Measurements from ENCODE around the gene PRM2.
"Not testable (repeated sequence)": the region's sequence is repeated elsewhere in the genome, so short reads cannot be mapped to it uniquely, and the experiment has no call there.

The PRM2 gene

DNA sequence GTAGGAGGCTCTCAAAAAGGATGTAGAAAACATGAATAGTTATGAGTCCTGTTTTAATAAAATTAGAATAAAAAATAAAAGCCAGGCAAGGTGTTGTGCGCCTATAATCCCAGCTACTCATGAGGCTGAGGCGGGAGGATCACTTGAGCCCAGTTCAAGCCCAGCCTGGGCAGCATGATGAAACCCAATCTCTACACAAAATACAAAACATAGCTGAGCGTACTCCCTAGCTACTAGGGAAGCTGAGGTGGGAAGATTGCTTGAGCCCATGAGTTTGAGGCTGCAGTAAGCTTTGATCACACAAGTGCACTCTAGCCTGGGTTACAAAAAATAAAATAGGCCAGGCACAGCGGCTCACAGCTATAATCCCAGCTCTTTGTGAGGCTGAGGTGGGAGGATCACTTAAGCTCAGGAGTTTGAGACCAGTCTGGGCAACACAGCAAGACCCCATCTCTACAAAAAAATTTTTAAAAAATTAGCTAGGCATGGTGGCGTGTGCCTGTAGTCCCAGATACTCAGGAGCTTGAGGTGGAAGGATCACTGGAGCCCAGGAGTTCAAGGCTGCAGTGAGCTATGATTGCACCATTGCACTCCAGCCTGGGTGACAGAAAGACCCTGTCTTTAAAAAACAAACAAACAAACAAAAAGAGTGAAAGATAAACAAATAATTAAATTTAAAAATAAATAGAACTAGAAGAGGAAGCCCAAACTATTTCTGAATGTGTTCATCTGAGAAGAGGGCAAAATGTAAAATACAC lies 22.0 kb upstream of the PRM2 start:
- Histone ChIP-seq H3K27me3 (replicated peaks; ENCODE audit: control insufficient read depth, insufficient read depth, low read length, poor library complexity, severe bottlenecking) (no peaks in the 10 kb centered on the region), H3K36me3 (ENCODE audit: control insufficient read depth, insufficient read depth, low read length) (no peaks in the 10 kb centered on the region), H3K27ac (ENCODE audit: insufficient read depth, low read length, poor library complexity, severe bottlenecking) (no peak overlapping the region), H3K4me3 (ENCODE audit: insufficient read depth, low read depth, low read length, poor library complexity, severe bottlenecking) (no peak overlapping the region), H3K9me3 (ENCODE audit: control insufficient read depth, low read length) (no peaks in the 10 kb centered on the region), H3K4me1 (ENCODE audit: control insufficient read depth, insufficient read depth, low read length, poor library complexity, severe bottlenecking) (peaks cover 3% of the 10 kb centered on the region)
- DNase-seq = no peak

GRCh38 chr16:11297492-11298142 lies 21.3 kb upstream of the PRM2 start:
- peaks cover 3% of the 10 kb centered on the region for H3K4me1 ChIP-seq (ENCODE audit: control insufficient read depth, insufficient read depth, low read length, poor library complexity, severe bottlenecking)
- no peak overlapping the region for H3K27ac ChIP-seq (ENCODE audit: insufficient read depth, low read length, poor library complexity, severe bottlenecking)
- H3K27me3 ChIP-seq (replicated peaks; ENCODE audit: control insufficient read depth, insufficient read depth, low read length, poor library complexity, severe bottlenecking) = no peaks in the 10 kb centered on the region
- H3K9me3 ChIP-seq (ENCODE audit: control insufficient read depth, low read length) = no peaks in the 10 kb centered on the region
- peak; percentile 25 to 38 (median 37) for DNase-seq
- peak overlapping the region; percentile 40 for H3K4me3 ChIP-seq (ENCODE audit: insufficient read depth, low read depth, low read length, poor library complexity, severe bottlenecking)
- H3K36me3 ChIP-seq (ENCODE audit: control insufficient read depth, insufficient read depth, low read length) = no peaks in the 10 kb centered on the region

GRCh38 chr16:11296706-11297491 lies 20.6 kb upstream of the PRM2 start:
- DNase-seq = no peak
- peaks cover 3% of the 10 kb centered on the region for H3K4me1 ChIP-seq (ENCODE audit: control insufficient read depth, insufficient read depth, low read length, poor library complexity, severe bottlenecking)
- H3K4me3 ChIP-seq (ENCODE audit: insufficient read depth, low read depth, low read length, poor library complexity, severe bottlenecking) = peak overlapping the region; percentile 40

DNA sequence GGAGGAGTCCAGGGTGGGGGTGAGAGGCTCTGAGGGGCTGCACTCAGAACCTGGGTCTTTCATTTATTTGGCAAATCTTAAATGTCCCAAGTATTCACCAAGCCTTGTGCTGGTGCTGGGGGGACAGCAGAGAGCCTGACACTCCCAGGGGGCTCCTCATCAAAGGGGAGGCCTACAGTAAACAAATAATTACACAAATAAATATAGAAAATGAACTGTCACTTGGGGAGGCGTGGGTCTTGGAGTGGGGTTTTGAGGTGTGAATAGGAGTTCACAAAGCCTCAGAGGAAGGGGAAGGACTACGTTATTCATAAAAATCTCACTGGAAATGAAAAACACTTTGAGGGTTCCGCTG lies 20.0 kb upstream of the PRM2 start:
- Histone ChIP-seq H3K27ac (ENCODE audit: insufficient read depth, low read length, poor library complexity, severe bottlenecking) (no peak overlapping the region), H3K9me3 (ENCODE audit: control insufficient read depth, low read length) (no peaks in the 10 kb centered on the region), H3K27me3 (replicated peaks; ENCODE audit: control insufficient read depth, insufficient read depth, low read length, poor library complexity, severe bottlenecking) (no peaks in the 10 kb centered on the region), H3K4me3 (ENCODE audit: insufficient read depth, low read depth, low read length, poor library complexity, severe bottlenecking) (no peak overlapping the region), H3K4me1 (ENCODE audit: control insufficient read depth, insufficient read depth, low read length, poor library complexity, severe bottlenecking) (peaks cover 3% of the 10 kb centered on the region), H3K36me3 (ENCODE audit: control insufficient read depth, insufficient read depth, low read length) (no peaks in the 10 kb centered on the region)
- DNase-seq = no peak

More at GRCh38 chr16:11296706-11297491, 20.6 kb upstream of the PRM2 start:
- Histone ChIP-seq H3K27me3 (replicated peaks; ENCODE audit: control insufficient read depth, insufficient read depth, low read length, poor library complexity, severe bottlenecking) (no peaks in the 10 kb centered on the region), H3K9me3 (ENCODE audit: control insufficient read depth, low read length) (no peaks in the 10 kb centered on the region), H3K27ac (ENCODE audit: insufficient read depth, low read length, poor library complexity, severe bottlenecking) (no peak overlapping the region), H3K36me3 (ENCODE audit: control insufficient read depth, insufficient read depth, low read length) (no peaks in the 10 kb centered on the region)

DNA sequence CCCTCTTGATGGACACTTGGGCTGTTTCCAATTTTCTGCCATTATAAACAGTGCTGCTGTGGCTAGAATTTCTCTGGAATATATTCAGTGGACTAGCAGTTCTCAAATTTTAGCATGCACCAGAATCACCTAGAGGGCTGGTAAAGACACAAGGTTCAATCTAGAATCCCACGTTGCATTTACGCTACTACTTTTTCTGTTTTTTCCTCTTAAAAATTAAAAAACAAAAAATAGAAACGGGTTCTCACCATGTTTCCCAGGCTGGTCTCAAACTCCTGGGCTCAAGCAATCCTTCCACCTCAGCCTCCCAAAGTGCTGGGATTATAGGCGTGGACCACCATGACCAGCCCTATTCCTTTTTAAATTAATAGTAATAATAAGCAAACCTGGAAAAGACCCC lies 19.4 kb upstream of the PRM2 start:
- no peak overlapping the region for H3K27ac ChIP-seq (ENCODE audit: insufficient read depth, low read length, poor library complexity, severe bottlenecking)
- H3K27me3 ChIP-seq (replicated peaks; ENCODE audit: control insufficient read depth, insufficient read depth, low read length, poor library complexity, severe bottlenecking) = no peaks in the 10 kb centered on the region
- H3K9me3 ChIP-seq (ENCODE audit: control insufficient read depth, low read length) = no peaks in the 10 kb centered on the region
- no peak overlapping the region for H3K4me3 ChIP-seq (ENCODE audit: insufficient read depth, low read depth, low read length, poor library complexity, severe bottlenecking)
- DNase-seq = no peak
- H3K4me1 ChIP-seq (ENCODE audit: control insufficient read depth, insufficient read depth, low read length, poor library complexity, severe bottlenecking) = peaks cover 3% of the 10 kb centered on the region
- no peaks in the 10 kb centered on the region for H3K36me3 ChIP-seq (ENCODE audit: control insufficient read depth, insufficient read depth, low read length)

DNA sequence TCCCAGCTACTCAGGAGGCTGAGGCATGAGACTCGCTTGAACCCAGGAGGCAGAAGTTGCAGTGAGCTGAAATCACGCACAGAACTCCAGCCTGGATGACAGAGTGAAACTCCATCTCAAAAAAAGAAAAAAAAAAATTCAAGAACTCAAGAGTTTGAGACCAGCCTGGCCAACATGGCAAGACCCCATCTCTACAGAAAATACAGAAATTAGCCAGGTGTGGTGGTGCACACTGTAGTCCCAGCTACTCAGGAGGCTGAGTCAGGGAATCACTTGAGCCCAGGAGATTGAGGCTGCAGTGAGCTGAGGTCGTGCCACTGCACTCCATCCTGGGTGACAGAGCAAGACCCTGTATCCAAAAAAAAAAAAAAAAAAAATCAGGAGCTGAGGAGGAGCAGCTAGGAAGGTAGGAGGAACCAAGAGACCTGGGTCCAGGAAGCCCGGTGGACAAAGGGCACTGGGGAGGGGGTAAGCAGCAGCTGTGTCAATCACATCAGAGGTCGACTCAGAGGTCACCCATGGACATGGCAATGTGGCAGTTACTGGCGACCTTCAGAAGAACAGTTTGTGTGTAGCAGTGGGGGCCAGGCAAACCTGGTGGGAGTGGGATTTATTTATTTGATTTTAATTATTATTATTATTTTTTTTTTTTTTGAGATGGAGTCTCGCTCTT lies 15.9 kb upstream of the PRM2 start:
- no peak overlapping the region for H3K4me3 ChIP-seq (ENCODE audit: insufficient read depth, low read depth, low read length, poor library complexity, severe bottlenecking)
- H3K4me1 ChIP-seq (ENCODE audit: control insufficient read depth, insufficient read depth, low read length, poor library complexity, severe bottlenecking) = peaks cover 2% of the 10 kb centered on the region
- H3K36me3 ChIP-seq (ENCODE audit: control insufficient read depth, insufficient read depth, low read length) = no peaks in the 10 kb centered on the region
- DNase-seq = no peak
- H3K27ac ChIP-seq (ENCODE audit: insufficient read depth, low read length, poor library complexity, severe bottlenecking) = no peak overlapping the region
- H3K27me3 ChIP-seq (replicated peaks; ENCODE audit: control insufficient read depth, insufficient read depth, low read length, poor library complexity, severe bottlenecking) = no peaks in the 10 kb centered on the region
- no peaks in the 10 kb centered on the region for H3K9me3 ChIP-seq (ENCODE audit: control insufficient read depth, low read length)

GRCh38 chr16:11291091-11291703 lies 14.9 kb upstream of the PRM2 start:
- no peaks in the 10 kb centered on the region for H3K9me3 ChIP-seq (ENCODE audit: control insufficient read depth, low read length)
- no peaks in the 10 kb centered on the region for H3K36me3 ChIP-seq (ENCODE audit: control insufficient read depth, insufficient read depth, low read length)
- no peak for DNase-seq
- H3K27ac ChIP-seq (ENCODE audit: insufficient read depth, low read length, poor library complexity, severe bottlenecking) = no peak overlapping the region
- no peak overlapping the region for H3K4me3 ChIP-seq (ENCODE audit: insufficient read depth, low read depth, low read length, poor library complexity, severe bottlenecking)
- H3K4me1 ChIP-seq (ENCODE audit: control insufficient read depth, insufficient read depth, low read length, poor library complexity, severe bottlenecking) = no peaks in the 10 kb centered on the region
- no peaks in the 10 kb centered on the region for H3K27me3 ChIP-seq (replicated peaks; ENCODE audit: control insufficient read depth, insufficient read depth, low read length, poor library complexity, severe bottlenecking)

DNA sequence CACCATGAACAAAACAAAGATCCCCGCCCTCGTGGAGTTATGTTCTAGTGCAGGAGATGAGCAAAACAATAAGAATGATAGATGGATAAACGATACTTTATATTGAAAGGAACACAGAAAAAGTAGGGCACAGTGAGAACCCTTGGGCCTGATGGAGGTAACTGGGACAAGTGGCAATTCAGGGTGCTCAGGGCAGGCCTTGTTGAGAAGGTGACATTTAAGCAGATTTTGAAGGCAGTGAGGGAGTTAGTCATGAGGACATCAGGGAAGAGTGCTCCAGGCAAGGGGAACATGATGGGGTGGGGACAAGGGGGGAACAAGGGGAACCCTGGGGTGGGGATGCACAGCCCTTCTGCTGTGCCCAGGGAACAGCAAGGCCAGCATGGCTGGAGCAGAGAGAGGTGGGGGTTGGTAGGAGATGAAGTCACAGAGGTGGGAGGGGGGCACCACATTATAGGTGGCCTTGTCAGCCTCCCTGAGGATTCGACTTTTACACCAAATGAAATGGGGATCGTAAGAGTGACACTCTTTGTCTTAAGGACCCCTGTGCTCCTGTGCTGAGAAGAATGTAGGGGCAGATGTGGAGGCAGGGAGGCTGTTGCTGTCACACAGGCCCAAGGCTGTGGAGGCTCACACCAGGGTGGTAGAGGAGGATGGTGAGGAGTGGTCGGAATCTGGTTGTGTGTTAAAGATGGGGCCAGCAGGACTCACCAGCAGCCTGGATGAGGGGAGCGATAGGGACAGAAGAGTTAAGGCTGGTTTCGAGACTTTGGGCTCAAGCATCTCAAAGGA lies 14.0 kb upstream of the PRM2 start:
- H3K4me3 ChIP-seq (ENCODE audit: insufficient read depth, low read depth, low read length, poor library complexity, severe bottlenecking) = no peak overlapping the region
- no peaks in the 10 kb centered on the region for H3K4me1 ChIP-seq (ENCODE audit: control insufficient read depth, insufficient read depth, low read length, poor library complexity, severe bottlenecking)
- H3K27me3 ChIP-seq (replicated peaks; ENCODE audit: control insufficient read depth, insufficient read depth, low read length, poor library complexity, severe bottlenecking) = no peaks in the 10 kb centered on the region
- no peaks in the 10 kb centered on the region for H3K36me3 ChIP-seq (ENCODE audit: control insufficient read depth, insufficient read depth, low read length)
- no peak for DNase-seq
- H3K9me3 ChIP-seq (ENCODE audit: control insufficient read depth, low read length) = no peaks in the 10 kb centered on the region
- H3K27ac ChIP-seq (ENCODE audit: insufficient read depth, low read length, poor library complexity, severe bottlenecking) = no peak overlapping the region

GRCh38 chr16:11289696-11290095 lies 13.4 kb upstream of the PRM2 start:
- not testable (repeated sequence) for H3K9me3 ChIP-seq (ENCODE audit: control insufficient read depth, low read length); H3K36me3 ChIP-seq (ENCODE audit: control insufficient read depth, insufficient read depth, low read length); H3K4me1 ChIP-seq (ENCODE audit: control insufficient read depth, insufficient read depth, low read length, poor library complexity, severe bottlenecking); DNase-seq; H3K27me3 ChIP-seq (replicated peaks; ENCODE audit: control insufficient read depth, insufficient read depth, low read length, poor library complexity, severe bottlenecking); H3K4me3 ChIP-seq (ENCODE audit: insufficient read depth, low read depth, low read length, poor library complexity, severe bottlenecking); H3K27ac ChIP-seq (ENCODE audit: insufficient read depth, low read length, poor library complexity, severe bottlenecking)
